CD4-positive, alpha-beta T cell treated with Interferon gamma for 1 hour (primary cell): Measurements from ENCODE around the gene OR5L1.

Source experiments
- DNase-seq: peaks from one replicate; pipeline ENCODE4 v3.0.0-alpha.2; 2020

The OR5L1 gene

DNA sequence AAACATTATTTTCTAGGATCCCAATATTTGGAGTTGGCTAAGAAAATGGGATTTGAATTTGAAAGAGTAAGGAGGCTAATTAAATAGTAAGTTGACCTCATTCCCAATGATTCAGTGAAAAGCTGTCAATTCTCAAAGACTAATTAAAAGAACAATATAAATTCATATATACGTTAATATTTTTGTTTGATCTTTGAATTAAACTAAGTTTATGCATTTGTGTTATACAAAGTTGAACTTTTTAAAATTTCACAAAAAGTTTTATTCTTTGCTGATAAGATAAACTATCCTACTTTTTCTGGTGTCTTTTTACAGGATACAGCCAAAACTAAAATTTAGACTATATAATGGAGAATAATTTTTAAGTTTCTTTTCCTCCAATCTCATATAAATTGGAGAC, at the start of gene OR5L1:
Gene OR5L1 (plus strand): TSS at position 301 of the 400 bp plus-strand sequence. CDS start 100 bp downstream, outside the sequence.
- DNase-seq: no peak

DNA sequence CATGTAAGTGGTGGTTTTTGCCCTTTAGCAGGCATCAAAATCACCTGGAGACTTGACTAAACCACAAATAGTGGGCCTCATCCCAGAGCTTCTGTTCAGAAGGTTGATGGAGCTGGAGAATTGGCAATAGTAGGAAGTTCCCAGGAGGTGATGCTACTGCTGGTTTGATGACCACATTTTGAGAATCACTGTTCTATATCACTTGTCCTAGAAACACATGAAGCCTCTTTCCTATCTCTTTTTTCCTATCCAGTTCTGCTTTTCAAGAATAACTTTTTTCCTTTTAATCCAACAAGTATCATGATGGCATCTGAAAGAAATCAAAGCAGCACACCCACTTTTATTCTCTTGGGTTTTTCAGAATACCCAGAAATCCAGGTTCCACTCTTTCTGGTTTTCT, 38.0 kb upstream of the OR5L1 start, which contains the start of gene OR5D13:
Gene OR5D13 (plus strand): TSS at position 301 of the 400 bp plus-strand sequence. CDS start 0 bp downstream, at position 301.
- no peak for DNase-seq

DNA sequence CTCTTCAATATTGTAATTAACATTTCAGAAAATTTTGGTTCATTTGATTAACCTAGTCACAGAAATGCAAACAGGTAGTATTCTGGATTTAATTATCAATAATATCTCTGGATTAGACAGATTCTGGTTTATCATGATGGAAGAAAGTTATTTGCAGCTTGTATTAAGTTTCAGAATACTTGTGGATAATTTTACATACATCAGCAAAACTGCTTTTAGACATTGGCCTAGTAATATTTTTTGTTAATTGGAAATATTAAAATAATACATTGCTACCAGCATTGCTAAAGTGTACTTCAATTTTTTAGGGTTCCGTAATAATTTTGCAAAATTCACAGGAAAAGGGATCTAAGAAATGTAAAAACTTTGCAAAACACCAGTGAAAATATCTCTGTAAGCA, 19.6 kb upstream of the OR5L1 start:
- no peak for DNase-seq

DNA sequence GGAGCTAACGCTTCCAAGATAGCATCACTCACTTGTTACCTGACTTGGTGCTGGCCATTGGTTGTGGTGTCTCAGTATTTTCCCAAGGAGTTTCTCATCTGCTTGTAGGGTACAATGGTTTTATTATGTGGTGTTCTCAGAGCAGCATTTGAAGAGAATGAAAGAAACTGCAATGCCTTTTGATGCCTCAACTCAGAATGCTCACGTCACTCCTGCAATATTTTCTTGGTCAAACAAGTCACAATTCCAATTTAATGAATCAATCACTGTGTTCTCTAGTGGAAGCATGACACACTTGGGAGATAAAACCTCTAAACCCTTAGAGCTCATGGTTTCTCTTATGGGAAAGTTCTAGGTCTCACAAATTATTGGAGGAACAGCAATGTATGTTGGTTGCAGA, 17.8 kb upstream of the OR5L1 start:
- DNase-seq: no peak

DNA sequence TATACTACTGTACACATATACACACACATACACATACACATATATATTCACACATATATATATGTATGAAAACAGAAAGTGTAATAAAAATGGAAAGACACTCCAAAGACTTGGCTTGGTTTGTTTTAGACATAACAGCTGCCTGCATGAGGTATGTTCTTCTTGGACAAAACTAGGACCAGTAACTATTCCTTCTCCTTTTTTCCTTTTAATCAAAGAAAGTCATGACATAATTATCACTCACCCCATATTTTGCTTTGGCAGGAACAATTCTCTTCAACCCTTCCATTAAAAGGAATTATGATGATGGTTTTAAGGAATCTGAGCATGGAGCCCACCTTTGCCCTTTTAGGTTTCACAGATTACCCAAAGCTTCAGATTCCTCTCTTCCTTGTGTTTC, 15.9 kb upstream of the OR5L1 start, which contains the start of gene OR5D14:
Gene OR5D14 (plus strand): TSS at position 301 of the 400 bp plus-strand sequence. CDS start 0 bp downstream, at position 301.
- no peak for DNase-seq

DNA sequence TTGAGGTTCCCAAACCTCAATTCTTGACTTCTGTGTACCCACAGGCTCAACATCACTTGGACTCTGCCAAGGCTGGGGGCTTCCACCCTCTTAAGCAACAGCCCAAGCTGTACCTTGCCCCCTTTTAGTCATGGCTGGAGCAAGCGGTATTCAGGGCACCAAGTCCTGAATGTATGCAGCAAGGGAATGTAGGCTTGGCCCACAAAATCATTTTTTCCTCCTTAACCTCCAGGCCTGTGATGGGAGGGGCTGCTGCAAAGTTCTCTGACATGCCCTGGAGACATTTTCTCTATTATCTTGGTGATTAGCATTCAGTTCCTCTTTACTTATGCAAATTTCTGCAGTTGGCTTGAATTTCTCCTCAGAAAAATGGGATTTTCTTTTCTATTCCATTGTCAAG, 4.9 kb upstream of the OR5L1 start:
- no peak for DNase-seq

DNA sequence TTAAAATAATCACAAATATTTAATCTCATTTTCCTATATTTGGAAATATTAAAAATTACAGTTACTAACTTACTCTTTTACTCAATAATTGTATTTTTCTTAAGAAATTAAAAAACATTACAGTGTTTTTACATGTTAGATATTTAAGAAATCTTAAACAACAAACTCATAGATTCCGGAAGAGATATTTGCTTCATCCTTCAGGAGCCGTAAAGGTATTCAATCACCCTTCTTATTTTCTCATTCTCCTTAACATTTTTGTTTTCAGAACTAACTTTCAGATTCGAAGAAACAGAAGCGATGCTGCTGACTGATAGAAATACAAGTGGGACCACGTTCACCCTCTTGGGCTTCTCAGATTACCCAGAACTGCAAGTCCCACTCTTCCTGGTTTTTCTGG, 8.2 kb downstream of the OR5L1 start, which contains the start of gene OR5D18:
Gene OR5D18 (plus strand): TSS at position 301 of the 400 bp plus-strand sequence. CDS start 0 bp downstream, at position 301.
- no peak for DNase-seq

DNA sequence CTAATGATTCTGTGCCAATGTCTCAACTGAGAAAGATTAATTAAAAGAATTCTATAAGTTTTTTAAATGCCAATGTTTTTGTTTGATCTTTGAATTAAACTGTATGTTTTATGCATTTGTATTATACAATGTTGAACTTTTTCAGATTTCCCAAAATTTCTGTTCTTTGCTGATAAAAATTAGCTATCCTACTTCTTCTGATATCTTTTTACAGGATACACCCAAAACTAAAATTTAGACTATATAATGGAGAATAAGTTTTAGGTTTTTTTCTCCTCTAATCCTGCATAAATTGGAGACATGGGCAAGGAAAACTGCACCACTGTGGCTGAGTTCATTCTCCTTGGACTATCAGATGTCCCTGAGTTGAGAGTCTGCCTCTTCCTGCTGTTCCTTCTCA, 15.8 kb downstream of the OR5L1 start, which contains the start of gene OR5L2:
Gene OR5L2 (plus strand): TSS at position 301 of the 400 bp plus-strand sequence. CDS start 0 bp downstream, at position 301.
- no peak for DNase-seq

DNA sequence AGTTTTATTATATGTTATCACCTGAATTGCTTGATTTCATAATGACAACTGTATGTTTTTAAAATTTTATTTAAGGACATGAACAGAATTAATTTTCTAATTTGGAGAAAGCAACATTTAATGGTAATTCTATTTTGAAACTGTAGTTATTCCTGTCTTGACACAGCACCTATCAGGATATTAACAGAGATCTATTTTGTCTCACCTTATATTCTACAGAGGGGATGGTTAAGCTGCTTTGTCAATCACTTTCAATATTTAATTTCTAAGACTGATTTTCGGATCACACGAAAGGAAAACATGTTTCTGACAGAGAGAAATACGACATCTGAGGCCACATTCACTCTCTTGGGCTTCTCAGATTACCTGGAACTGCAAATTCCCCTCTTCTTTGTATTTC, 27.3 kb downstream of the OR5L1 start, which contains the start of gene OR5D16:
Gene OR5D16 (plus strand): TSS at position 301 of the 400 bp plus-strand sequence. CDS start 0 bp downstream, at position 301.
- no peak for DNase-seq

DNA sequence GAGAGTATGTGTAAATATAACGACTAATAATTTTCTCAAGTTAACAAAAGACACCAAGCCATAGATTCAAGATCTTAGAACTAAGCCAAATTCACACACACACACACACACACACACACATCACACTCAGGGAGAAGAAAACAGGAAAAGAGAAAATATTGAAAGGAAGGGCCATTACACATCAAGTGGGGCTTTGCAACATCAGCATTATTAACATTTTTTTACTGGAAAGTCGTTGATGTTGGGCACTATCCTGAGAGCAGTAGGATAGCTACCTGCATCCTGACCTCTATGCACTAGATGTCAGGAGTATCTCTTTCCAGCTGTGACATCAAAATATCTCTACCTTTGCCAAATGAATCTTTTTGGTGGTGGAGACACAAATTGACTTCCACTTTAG, 36.3 kb downstream of the OR5L1 start:
- no peak for DNase-seq

DNA sequence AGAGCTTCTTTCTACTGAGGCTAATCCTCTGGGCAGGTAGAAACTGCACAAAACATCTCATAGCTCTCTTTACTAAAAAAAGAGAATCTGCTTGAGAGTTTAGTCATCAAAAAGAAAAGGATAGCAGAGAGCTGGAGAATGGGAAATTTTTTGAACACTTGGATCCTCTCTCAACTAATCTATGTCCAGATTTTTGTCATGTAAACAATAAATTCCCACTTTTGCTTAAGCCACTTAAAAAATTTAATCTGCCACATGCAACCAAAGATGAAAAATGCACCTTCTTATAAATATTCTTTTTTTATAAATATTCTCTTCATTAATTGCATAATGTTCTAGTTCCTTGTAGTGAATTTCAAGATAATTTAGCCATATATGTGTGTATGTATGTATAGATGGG, 37.9 kb downstream of the OR5L1 start:
- DNase-seq: no peak

DNA sequence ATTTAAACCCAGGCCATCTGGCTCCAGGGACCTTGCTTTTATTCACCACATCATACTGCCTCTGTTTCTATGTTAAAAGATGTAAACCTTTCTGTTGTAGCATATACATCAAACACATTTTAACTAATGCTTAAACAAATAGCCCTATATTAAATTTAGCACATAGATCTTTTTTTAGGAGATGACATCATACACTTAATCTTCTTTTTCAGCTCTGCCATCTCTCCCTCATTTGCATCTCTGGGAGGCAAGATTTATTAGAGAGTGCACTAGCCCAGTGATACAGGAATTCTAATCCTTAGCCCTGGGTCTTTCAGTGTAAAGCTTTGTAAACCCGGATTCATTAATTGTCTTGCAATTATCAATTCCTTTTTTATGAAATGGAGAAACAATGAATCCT, 41.0 kb downstream of the OR5L1 start:
- DNase-seq: no peak

DNA sequence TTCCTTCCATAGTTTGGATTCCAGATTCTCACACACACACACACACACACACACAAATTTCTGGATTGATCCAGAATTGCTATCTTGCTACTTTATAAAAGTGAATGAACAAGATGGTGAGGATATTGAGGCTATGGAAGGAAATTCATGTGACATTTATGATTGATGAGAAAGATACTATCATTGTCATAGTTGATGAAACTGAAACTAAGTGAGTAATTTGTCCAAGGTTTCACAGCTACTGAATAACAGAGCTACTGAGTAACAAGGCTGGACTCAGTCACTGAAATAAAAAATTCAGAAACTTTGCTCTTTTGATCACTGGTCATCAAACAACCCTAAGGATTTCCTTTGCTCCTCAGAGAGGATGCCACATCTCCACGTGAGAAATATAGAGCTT, 43.5 kb downstream of the OR5L1 start:
- no peak for DNase-seq
